Kidney epithelial cell (primary cell): ENCODE results near the gene IMPDH1. TPM values are rescaled to one million over a fixed set of nuclear protein-coding genes. Genes with fewer than 3 reads are reported as not detected.

Experiments
- DNase-seq: peaks from one replicate; pipeline ENCODE4 v3.0.0-alpha.2; 2010; ENCODE audit warnings: low read depth
- H3K27me3 ChIP-seq: 2 replicates; pipeline ENCODE4 v1.6.0; 2011; ENCODE audit warnings: low read length; ENCODE audit not compliant: control insufficient read depth, insufficient read depth
- H3K36me3 ChIP-seq: 2 replicates; pipeline ENCODE4 v1.5.1; 2011; ENCODE audit warnings: low read length; ENCODE audit not compliant: control insufficient read depth, insufficient read depth
- H3K4me3 ChIP-seq: 2 replicates; pipeline ENCODE4 v1.5.1; 2011; ENCODE audit warnings: low read depth, mild to moderate bottlenecking, control low read depth, low read length
- total RNA-seq: library from RNA; depleted of rRNA; stranded (reverse); fragments of >200 nt; gene quantifications from 2 replicates; pipeline ENCODE4 v1.2.3, GENCODE V29; 2015
- TF ChIP-seq, protein P1 (sequence below): IDR thresholded peaks from 2 replicates; pipeline ENCODE4 v1.5.1; 2011; ENCODE audit warnings: mild to moderate bottlenecking, moderate library complexity, low read length, control low read depth, inconsistent platforms; ENCODE audit not compliant: insufficient read depth, poor library complexity, severe bottlenecking

Gene IMPDH1
- total RNA-seq, 1 donor from 2014 or later = 44.0 TPM

DNA sequence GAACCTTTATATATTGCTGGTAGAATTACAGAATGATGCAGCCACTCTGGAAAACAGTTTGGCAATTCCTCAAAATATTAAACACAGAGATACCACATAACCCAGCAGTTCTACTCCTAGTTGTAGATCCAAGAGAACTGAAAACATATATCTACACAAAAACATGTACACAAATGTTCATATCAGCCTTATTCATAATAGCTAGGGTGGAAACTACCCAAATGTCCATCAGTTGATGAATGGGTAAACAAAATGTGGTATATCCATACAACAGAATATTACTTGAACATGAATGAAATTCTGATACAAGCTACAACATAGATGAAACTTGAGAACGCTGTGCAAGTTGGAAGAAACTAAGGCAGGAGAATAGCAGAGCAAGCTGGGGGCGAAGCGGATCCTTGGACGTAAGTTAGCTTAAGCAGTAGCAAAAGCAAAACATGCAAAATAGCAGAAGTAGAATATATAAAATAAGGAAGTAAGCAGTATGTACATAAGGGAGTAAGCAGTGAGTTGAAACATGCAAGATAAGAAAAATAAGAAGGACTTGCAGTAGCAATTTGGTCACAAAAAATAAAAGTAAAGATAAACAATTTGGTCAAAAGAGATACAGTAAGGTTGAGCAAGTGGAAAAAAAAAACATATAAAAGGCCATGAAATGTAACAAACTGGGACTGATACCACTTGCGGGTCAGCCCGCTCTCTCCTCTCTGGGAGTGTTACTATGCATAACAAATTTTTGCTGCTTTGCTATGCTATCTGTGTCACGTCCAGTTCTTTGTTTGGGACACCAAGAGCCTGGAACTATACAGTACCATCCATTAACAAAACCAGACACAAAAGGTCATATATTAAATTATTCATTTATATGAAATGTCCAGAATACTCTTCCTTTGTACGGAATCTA is 27.9 kb upstream of the IMPDH1 start:
- no peak overlapping the region for H3K4me3 ChIP-seq
- no peaks in the 10 kb centered on the region for H3K27me3 ChIP-seq
- no peaks in the 10 kb centered on the region for H3K36me3 ChIP-seq
- TF ChIP-seq, protein P1, sequence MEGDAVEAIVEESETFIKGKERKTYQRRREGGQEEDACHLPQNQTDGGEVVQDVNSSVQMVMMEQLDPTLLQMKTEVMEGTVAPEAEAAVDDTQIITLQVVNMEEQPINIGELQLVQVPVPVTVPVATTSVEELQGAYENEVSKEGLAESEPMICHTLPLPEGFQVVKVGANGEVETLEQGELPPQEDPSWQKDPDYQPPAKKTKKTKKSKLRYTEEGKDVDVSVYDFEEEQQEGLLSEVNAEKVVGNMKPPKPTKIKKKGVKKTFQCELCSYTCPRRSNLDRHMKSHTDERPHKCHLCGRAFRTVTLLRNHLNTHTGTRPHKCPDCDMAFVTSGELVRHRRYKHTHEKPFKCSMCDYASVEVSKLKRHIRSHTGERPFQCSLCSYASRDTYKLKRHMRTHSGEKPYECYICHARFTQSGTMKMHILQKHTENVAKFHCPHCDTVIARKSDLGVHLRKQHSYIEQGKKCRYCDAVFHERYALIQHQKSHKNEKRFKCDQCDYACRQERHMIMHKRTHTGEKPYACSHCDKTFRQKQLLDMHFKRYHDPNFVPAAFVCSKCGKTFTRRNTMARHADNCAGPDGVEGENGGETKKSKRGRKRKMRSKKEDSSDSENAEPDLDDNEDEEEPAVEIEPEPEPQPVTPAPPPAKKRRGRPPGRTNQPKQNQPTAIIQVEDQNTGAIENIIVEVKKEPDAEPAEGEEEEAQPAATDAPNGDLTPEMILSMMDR = no peak
- no peak for DNase-seq

DNA sequence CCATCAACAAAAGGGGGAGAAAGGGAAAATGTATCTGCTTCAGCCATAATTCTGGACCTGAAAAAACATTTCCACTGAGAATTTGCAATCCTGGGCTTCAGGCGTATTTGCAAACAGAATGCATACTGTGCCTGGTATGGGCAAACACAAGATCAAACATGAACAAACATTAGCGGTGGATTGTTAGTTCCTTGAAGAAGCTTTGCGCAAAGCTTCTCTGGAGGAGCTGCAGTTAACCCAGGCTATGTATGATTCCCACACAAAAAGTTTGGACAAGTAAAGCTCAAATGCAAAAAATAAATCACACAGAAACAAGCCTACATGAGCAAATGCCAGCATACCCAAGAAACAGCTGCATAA is 25.5 kb upstream of the IMPDH1 start:
- TF ChIP-seq, protein P1 = no peak
- no peaks in the 10 kb centered on the region for H3K36me3 ChIP-seq
- no peaks in the 10 kb centered on the region for H3K27me3 ChIP-seq
- no peak for DNase-seq
- H3K4me3 ChIP-seq = no peak overlapping the region

DNA sequence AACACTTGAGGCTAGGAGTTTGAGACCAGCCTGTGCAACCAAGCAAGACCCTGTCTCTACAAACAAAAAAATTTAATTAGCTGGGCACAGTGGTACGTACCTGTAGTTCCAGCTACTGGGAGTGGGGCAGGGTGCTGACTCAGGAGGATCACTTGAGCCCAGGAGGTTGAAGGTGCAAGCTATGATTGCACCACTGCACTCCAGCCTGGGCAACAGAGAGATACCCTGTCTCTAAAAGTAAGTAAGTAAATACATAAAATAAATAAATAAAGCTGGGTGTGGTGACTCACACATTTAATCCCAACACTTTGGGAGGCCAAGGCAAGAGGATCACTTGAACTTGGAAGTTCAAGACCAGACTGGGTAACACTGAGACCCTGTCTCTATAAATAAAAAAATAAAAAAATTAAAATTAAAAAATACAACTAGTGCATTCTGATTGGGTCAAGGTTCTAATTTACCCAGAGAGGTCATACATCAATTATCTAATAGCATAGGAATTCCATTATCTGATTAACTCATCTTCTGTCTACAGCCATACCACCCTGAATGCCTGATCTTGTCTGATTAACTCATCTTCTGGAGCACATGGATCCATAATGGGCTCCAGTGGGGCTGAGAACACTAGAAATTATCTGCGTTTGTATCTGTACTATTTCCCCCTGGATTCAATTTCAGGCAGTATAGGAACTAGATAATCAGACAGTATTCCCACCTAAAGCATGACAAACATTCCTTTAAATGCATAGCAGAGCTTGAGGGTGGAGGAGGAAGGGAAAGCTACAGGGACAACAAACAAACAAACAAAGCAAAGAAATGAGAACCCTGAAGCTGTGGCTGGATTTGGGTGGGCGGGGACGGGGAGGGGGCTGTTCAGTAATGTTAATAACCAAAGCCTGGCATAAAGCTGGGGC is 24.9 kb upstream of the IMPDH1 start:
- TF ChIP-seq, protein P1 = no peak

DNA sequence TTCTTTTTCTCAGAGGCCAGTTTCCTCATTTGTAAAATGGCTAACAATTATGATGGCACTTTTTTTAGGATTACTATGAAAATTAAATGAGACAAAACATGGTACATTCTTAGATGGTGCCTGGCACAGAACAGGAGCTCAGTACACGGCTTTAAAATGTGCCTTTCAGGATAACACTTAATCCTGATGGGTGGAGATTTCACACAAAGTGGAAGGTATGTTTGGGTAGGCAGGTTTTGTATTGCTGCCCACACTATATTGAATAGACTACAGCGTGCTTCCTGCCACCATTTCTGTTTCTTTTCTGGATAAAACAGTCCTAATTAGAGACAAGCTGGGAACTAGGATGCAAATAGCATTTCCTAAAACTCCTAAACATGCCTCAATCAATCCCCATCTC is 22.0 kb upstream of the IMPDH1 start:
- Histone ChIP-seq H3K27me3 (no peaks in the 10 kb centered on the region), H3K36me3 (no peaks in the 10 kb centered on the region), H3K4me3 (no peak overlapping the region)
- TF ChIP-seq, protein P1 = no peak
- no peak for DNase-seq

More for the DNA sequence above, 24.9 kb upstream of the IMPDH1 start:
- DNase-seq = no peak
- Histone ChIP-seq H3K36me3 (no peaks in the 10 kb centered on the region), H3K27me3 (no peaks in the 10 kb centered on the region), H3K4me3 (no peak overlapping the region)

DNA sequence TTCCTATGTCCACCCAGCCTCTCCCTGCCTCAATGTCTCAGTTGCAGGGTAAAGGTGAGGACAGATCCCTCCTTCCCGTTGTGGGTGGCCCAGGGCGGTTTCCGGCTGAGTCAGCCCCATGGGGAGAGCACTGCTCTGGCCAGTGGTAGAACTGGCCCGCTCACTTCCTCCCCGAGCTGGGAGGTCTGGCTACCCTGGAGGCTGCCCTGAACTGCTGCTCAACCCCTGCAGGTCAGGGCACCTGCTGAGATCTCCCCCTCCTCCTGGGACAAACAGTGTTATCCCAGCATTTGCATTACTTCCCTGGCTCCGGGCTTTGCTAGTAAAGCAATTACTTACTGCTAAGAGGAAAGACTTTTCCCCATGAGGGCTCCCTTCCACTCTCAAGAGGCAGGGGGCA is 21.4 kb upstream of the IMPDH1 start:
- Histone ChIP-seq H3K4me3 (no peak overlapping the region), H3K27me3 (no peaks in the 10 kb centered on the region)

More for the DNA sequence above, 21.4 kb upstream of the IMPDH1 start:
- TF ChIP-seq, protein P1 = no peak
- no peaks in the 10 kb centered on the region for H3K36me3 ChIP-seq
- DNase-seq = no peak
